Activated T-helper 1 cell treated with Interleukin-2 at 50 U/mL for 16 hours (primary cell): ENCODE measurements around the gene OTUB1.
A peak's percentile ranks its signal among the peaks of the same experiment; 100 is the strongest.
"Not testable (repeated sequence)": the region's sequence is repeated elsewhere in the genome, so short reads cannot be mapped to it uniquely, and the experiment has no call there.

ENCODE experiments used
- DNase-seq: peaks from one replicate; pipeline ENCODE4 v3.0.0-alpha.2; 2020; ENCODE audit warnings: low read depth

The OTUB1 gene, protein sequence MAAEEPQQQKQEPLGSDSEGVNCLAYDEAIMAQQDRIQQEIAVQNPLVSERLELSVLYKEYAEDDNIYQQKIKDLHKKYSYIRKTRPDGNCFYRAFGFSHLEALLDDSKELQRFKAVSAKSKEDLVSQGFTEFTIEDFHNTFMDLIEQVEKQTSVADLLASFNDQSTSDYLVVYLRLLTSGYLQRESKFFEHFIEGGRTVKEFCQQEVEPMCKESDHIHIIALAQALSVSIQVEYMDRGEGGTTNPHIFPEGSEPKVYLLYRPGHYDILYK

GRCh38 chr11:63986156-63986931 lies at the start of gene OTUB1:
Gene OTUB1 (plus strand): TSS chr11:63986438. CDS start chr11:63986457, 19 bp downstream.
- DNase-seq: peak; percentile 77

DNA sequence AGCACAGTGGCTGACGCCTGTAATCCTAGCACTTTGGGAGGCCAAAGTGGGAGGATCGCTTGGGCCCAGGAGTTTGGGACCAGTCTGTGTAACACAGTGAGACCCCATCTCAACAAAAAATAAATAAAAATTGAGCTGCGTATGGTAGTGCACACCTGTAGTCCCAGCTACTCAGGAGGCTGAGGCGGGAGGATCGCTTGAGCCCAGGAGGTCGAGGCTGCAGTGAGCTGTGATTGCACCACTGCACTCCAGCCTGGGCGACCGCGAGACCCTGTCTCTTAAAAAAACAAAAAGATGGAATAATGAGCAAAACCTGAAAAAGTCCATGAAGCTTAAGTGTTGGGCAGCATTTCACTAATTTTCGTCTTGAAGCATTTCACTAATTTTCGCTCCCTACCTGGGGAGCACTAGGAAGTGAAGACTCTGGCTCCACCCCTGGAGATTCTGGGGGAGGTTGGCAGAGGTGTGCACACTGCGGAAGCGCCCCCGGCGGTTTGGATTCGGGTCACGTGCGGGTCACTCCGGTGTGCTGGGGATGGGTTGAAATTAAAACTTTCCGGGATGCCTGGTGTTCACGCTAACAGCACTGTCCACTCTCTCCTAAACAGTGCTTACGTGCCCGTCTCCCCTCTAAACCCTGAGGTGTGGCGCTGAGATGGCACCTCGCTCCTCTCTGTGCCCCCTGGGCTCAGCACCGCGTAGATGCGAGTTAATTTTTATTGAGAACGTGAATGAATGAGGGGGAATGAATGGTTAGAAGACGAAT lies 48.3 kb upstream of the OTUB1 start:
- no peak for DNase-seq

DNA sequence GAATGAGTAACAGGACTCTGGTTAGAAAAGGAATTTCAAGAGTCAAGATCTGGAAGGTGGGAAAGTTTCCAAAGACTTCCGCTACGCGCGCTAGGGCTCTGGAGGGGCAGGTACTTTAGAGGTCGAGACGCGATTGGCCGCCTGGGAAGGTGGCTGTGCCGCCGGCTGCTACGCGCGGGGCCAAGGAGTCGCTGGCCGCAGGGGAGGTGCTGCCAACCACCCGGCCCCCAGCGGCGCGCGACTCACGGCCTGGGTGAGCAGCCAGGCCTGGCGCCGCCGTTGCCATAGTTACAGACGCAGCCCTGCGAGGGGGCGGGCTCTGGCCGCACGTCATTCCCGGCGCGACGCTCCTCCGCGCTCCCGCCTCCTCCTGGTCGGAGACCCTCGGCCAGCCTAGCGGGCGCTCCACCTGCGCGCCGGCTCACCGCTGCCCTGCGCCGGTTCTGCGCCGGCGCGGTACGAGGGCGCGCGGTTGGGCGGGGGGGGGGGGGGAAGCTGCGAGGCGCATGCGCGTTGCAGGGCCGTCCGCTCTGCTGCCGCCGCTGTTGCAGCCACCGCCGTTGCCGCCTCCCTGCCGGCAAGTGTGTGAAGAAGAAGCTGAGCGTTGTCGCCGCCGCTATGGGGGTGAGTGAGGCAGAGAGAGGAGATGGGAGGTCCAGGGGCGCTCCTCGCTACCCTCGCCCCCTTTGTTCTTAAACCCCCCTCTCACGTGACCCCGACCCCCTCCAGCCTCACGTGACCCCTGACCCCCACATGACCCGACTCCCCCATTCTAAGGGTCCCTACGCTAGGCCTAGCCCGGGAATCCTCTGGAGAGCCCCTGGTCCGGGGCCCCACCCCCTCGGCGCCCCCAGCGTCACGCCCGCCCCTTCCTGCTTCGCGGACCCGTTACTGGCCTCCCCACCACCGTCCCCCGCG lies 47.5 kb upstream of the OTUB1 start, which contains the start of gene NAA40:
TSS of gene NAA40 (plus strand) at position 524 of the 918 bp plus-strand sequence. CDS start at position 619, 95 bp downstream.
- DNase-seq: peak; percentile 88

GRCh38 chr11:63939397-63939891 lies 46.8 kb upstream of the OTUB1 start:
- no peak for DNase-seq

- no peak for DNase-seq
Observed at GRCh38 chr11:63940786-63941185, 45.5 kb upstream of the OTUB1 start.

DNA sequence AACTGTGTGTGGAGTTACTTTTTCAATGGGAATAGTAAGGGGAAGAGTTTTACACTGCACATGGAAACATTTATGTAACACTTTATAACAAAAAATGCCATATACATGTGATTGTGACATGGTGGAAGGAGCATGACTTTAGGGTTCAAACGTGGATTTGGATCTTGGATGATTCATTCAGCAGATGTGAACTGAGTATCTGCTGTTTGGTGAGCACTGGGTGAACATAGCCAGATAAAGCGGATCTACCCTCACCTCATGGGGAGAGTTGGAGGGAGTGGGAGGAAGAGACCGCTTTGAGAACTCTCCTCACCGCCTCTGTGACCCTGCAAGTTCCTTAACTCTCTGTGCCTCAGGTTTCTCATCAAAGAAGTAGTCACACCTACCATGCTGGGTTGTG lies 44.3 kb upstream of the OTUB1 start:
- DNase-seq: no peak

- DNase-seq: no peak
Observed at GRCh38 chr11:63942803-63943202, 43.4 kb upstream of the OTUB1 start.

- no peak for DNase-seq
Observed at GRCh38 chr11:63944987-63945386, 41.3 kb upstream of the OTUB1 start.

DNA sequence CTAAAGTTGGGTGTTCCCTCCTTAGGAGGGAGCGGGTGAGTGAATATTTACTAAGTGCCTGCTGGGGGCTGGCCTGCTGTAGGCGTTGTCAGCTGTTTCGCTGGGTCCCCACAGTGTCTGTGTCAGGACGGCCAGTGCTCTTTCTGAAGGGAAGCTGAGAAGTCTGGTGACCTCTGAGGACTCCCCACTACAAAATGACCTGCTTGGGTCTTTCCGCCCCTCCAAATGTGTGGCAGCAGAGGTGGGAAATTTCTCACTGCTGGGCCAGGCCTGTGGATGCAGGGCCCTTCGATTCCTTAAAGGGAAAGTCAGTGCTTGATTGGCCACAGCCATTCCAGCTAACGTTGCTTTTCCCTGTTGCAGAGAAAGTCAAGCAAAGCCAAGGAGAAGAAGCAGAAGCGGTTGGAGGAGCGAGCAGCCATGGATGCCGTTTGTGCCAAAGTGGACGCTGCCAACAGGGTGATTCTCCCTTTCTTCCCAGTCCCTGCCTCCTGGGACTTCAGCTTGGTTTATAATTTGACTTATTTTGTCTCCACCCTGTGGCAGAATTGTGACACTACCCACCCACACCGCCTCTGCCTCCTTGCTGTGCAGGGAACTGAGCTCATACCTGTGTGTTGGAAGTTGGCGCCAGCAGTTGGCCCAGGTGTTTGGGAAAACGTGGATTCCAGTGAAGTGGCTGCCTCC lies 40.6 kb upstream of the OTUB1 start:
- peak; percentile 19 for DNase-seq

DNA sequence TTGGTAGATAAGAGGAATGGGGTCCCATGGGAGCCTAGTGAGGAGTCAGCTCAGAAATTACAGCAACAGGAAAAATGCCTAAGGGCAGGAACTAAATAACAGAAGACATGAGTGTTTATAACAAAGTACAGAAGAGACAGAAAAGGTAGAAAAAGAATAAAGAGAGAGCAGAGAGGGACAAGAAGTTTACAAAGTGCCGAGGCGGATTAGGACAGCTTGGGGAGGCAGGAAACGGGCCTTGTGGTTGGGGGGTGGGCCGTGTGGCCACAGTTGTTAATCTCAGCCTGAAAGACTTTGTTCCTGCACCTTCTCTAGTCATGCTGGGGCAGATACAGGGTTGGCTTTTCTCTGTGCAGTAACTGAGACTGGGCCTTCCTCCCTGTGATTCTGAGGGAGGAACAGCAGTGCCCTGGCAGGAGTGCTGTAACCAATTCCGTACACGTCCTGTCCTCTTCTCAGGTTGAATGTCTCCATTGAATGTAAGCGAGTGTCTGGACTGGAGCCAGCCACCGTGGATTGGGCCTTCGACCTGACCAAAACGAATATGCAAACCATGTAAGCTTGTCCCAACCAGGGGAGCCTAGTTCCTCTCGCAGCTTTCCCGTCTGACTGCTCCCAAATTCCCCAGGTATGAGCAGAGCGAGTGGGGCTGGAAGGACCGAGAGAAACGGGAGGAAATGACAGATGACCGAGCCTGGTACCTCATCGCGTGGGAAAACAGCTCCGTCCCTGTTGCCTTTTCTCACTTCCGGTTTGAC lies 34.3 kb upstream of the OTUB1 start:
- DNase-seq: no peak

DNA sequence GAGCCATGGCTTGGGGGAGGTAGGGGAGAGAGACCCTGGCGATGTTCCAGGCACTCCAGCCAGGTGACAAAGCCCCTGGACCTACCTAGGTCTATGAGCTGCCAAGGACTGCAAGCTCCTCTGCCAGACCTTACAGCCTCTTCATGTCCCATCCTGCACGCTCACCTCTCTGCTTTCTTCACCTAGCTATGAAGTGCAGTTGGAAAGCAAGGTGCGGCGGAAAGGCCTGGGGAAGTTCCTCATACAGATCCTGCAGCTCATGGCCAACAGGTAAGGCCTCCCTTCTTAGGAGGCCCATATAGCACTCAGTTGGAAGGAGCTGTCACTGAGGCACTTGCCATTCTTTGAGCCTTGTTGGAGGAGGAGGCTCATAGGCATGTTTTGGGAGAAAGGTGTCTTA lies 33.7 kb upstream of the OTUB1 start:
- DNase-seq: no peak

GRCh38 chr11:63958008-63958407 lies 28.2 kb upstream of the OTUB1 start:
- no peak for DNase-seq

DNA sequence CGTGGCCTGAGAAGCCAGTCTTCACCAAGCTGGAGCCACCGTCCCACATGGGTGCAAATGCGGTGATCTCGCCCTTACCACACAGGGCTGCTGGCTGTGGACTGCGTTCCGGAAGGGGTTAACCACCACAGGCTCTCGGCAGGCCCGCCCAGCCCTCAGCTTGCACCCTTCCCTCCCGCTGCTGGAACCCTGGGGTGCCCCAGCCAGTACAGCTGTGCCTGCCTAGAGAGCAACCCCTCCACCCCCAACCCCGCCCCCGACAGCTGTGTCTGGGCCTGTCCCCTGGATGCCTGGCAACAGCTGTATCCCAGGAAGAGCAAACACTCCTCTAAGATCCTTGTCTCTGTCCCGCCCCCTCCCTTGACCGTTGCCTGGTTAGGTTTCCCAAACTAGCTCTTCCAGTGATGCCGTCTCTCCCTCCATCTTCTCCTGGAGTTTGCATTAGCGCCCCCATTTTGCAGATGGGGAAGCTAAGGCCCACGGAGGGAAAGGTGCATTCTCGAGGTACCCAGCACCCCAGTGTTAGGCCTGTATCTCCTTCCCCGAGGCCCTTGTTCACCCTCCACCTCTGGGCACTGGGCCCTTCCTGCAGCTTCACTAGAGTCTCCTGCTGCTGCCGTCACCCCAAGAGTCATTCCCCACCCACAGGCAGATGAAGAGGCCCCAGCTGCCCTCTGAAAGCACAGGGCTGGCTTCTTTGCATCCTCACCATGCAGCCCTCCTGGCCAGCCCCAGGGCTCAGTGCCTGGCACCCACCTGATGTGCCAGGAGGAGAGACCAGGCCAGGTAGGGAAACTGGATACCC lies 24.4 kb upstream of the OTUB1 start:
- DNase-seq: no peak

GRCh38 chr11:63963895-63964294 lies 22.3 kb upstream of the OTUB1 start:
- not testable (repeated sequence) for DNase-seq

- no peak for DNase-seq
Observed at GRCh38 chr11:63966444-63966843, 19.8 kb upstream of the OTUB1 start.

GRCh38 chr11:63969461-63969860 lies 16.8 kb upstream of the OTUB1 start:
- no peak for DNase-seq

DNA sequence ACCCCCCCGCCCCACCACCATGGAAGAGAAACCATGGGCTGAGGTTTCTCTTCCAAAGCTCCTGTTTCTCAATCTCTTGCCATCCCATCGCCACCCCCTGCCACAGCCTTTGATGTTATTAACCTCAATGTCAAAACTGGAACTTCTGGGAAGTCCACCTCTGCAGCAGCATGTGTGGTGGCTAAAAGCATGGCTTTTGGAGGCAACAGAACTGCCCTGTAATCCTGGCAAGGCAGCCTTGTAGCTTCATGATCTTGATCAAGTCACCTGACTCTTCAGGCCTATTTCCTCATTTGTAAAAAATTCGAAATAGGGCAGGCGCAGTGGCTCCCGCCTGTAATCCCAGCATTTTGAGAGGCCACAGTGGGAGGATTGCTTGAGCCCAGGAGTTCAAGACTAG lies 15.3 kb upstream of the OTUB1 start:
- DNase-seq: no peak

DNA sequence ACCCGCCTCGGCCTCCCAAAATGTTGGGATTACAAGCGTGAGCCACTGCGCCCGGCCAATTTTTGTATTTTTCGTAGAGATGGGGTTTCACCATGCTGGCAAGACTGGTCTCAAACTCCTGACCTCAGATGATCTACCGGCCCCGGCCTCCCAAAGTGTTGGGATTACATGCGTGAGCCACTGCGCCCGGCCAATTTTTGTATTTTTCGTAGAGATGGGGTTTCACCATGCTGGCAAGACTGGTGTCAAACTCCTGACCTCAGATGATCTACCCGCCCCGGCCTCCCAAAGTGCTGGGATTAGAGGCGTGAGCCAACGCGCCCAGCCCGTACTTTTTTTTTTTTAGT lies 12.4 kb upstream of the OTUB1 start:
- DNase-seq: not testable (repeated sequence)
